Liver (tissue), 9 donors: ENCODE results near the gene STEAP3. TPM values are rescaled to one million over a fixed set of nuclear protein-coding genes. Genes with fewer than 3 reads are reported as not detected.
A peak's percentile ranks its signal among the peaks of the same experiment; 100 is the strongest.

ENCODE experiments used
- DNase-seq: peaks from one replicate; pipeline ENCODE4 v3.0.0-alpha.2; 2017; ENCODE audit warnings: low spot score
- H3K27ac ChIP-seq, 2 donors: one replicate each; pipeline ENCODE4 v1.7.0; 2013; ENCODE audit warnings: inconsistent platforms in 2 of 2, low read length in 2 of 2, control low read depth in 1 of 2, low read depth in 1 of 2, mild to moderate bottlenecking in 1 of 2
- H3K27me3 ChIP-seq, 4 donors: one replicate each; pipeline versions ENCODE4 v1.6.1 to v1.7.0; 2013; ENCODE audit warnings: low read length in 3 of 4, inconsistent platforms in 1 of 4, mild to moderate bottlenecking in 1 of 4, moderate library complexity in 1 of 4; ENCODE audit not compliant: control insufficient read depth in 4 of 4, insufficient read depth in 4 of 4
- H3K36me3 ChIP-seq, 4 donors: one replicate each; pipeline versions ENCODE4 v1.6.1 to v1.7.0; 2013; ENCODE audit warnings: low read length in 3 of 4, mild to moderate bottlenecking in 3 of 4, low read depth in 1 of 4, moderate library complexity in 1 of 4; ENCODE audit not compliant: control insufficient read depth in 4 of 4, insufficient read depth in 3 of 4
- H3K4me1 ChIP-seq, 4 donors: one replicate each; pipeline versions ENCODE4 v1.6.1 to v1.7.0; 2013; ENCODE audit warnings: low read length in 3 of 4, mild to moderate bottlenecking in 3 of 4, moderate library complexity in 1 of 4; ENCODE audit not compliant: control insufficient read depth in 4 of 4, insufficient read depth in 4 of 4
- H3K4me3 ChIP-seq, 3 donors: one replicate each; pipeline versions ENCODE4 v1.6.1 to v1.7.0; 2013; ENCODE audit warnings: low read length in 3 of 3, control low read depth in 1 of 3, low read depth in 1 of 3, mild to moderate bottlenecking in 1 of 3
- H3K9ac ChIP-seq, 2 donors: one replicate each; pipeline ENCODE4 v1.7.0; 2013; ENCODE audit warnings: low read length in 2 of 2, mild to moderate bottlenecking in 2 of 2, moderate library complexity in 2 of 2, control low read depth in 1 of 2, low read depth in 1 of 2
- H3K9me3 ChIP-seq, 4 donors: one replicate each; pipeline versions ENCODE4 v1.6.1 to v1.7.0; 2013; ENCODE audit warnings: low read length in 3 of 4; ENCODE audit not compliant: control insufficient read depth in 4 of 4
- CTCF ChIP-seq: fragments of 150-350 bp; IDR thresholded peaks from 2 replicates; pipeline ENCODE4 v1.5.1; 2017; ENCODE audit warnings: improper control_type of control experiment, low read depth, low read length; ENCODE audit not compliant: missing input control
- EGR1 ChIP-seq, 2 donors: IDR thresholded peaks; 2 replicates each; pipeline ENCODE4 v1.6.1; 2016 to 2018; ENCODE audit warnings: antibody characterized with exemption in 2 of 2, low read depth in 2 of 2
- HNF4G ChIP-seq: IDR thresholded peaks from 2 replicates; pipeline ENCODE4 v1.6.1; 2016; ENCODE audit warnings: antibody characterized with exemption
- JUND ChIP-seq, 2 donors: IDR thresholded peaks; 2 replicates each; pipeline ENCODE4 v1.6.1; 2016; ENCODE audit warnings: antibody characterized with exemption in 2 of 2
- MAX ChIP-seq: IDR thresholded peaks from 2 replicates; pipeline ENCODE4 v1.6.1; 2016; ENCODE audit warnings: antibody characterized with exemption
- RAD21 ChIP-seq, 2 donors: IDR thresholded peaks; 2 replicates each; pipeline ENCODE4 v1.6.1; 2016; ENCODE audit warnings: antibody characterized with exemption in 2 of 2, mild to moderate bottlenecking in 2 of 2
- RXRA ChIP-seq, 2 donors: IDR thresholded peaks; 2 replicates each; pipeline ENCODE4 v1.6.1; 2017 to 2018; ENCODE audit warnings: antibody characterized with exemption in 2 of 2, mild to moderate bottlenecking in 1 of 2
- SP1 ChIP-seq: IDR thresholded peaks from 2 replicates; pipeline ENCODE4 v1.6.1; 2018; ENCODE audit warnings: antibody characterized with exemption, mild to moderate bottlenecking
- ZBTB33 ChIP-seq: IDR thresholded peaks from 2 replicates; pipeline ENCODE4 v1.6.1; 2016; ENCODE audit warnings: antibody characterized with exemption
- whole genome bisulfite sequencing: extraction: QIAGEN DNeasy Blood & Tissue Kit; methylation state at CpG from one replicate; pipeline ENCODE4 v1.1.7; 2013; 5-methylcytosine and 5-hydroxymethylcytosine counted together
- polyA plus RNA-seq, 2 donors: library from polyadenylated mRNA; stranded (reverse) in 1 of 2; unstranded in 1 of 2; fragments of 200-250 nt in 1 of 2; fragments of >200 nt in 1 of 2; fragmentation: Nextera tagmentation in 1 of 2; extraction: Ambion mirVana in 1 of 2; gene quantifications; one replicate each; pipeline versions ENCODE4 v1.2.1 to v1.2.3, GENCODE V29; 2013 to 2015
- total RNA-seq, 2 donors: library from RNA; depleted of rRNA; stranded (reverse); fragments of >200 nt; gene quantifications; one replicate each; pipeline ENCODE4 v1.2.3, GENCODE V29; 2014
- donor health status: healthy.
- donor health status: healthy.
- donor health status: healthy.
- donor health status: healthy.
- donor health status: healthy.

Gene STEAP3
- total and polyA plus RNA-seq, 4 donors: 44.4 to 158 (median 113) TPM

GRCh38 chr2:119264781-119265692 lies 41.4 kb downstream of the STEAP3 start:
- H3K4me3 ChIP-seq: no peak overlapping the region
- WGBS: 62% methylated on average over 13 of the region's 13 CpGs
- H3K27ac ChIP-seq: no peak overlapping the region
- H3K4me1 ChIP-seq: no peaks in the 10 kb centered on the region
- no peaks in the 10 kb centered on the region for H3K9me3 ChIP-seq
- H3K27me3 ChIP-seq: no peaks in the 10 kb centered on the region
- peak; percentile 70 for DNase-seq
- no peak overlapping the region for H3K9ac ChIP-seq
- TF ChIP-seq MAX (no peak), CTCF (peak; percentile 73), RAD21 (IDR thresholded peaks at IDR 0.05) (peak; percentile 76 to 86)
- H3K36me3 ChIP-seq: peaks cover 9 to 47% (median 30%) of the 10 kb centered on the region in 4 donors

GRCh38 chr2:119265693-119266066 lies 42.0 kb downstream of the STEAP3 start:
- Histone ChIP-seq H3K4me1 (no peaks in the 10 kb centered on the region), H3K27ac (no peak overlapping the region), H3K4me3 (no peak overlapping the region), H3K36me3 (peaks cover 9 to 44% (median 28%) of the 10 kb centered on the region in 4 donors), H3K9ac (no peak overlapping the region), H3K9me3 (no peaks in the 10 kb centered on the region), H3K27me3 (no peaks in the 10 kb centered on the region)
- 95% methylated on average over 6 of the region's 6 CpGs for WGBS
- TF ChIP-seq HNF4G: no peak
- TF ChIP-seq SP1: no peak
- no peak for TF ChIP-seq JUND (IDR thresholded peaks at IDR 0.05)
- TF ChIP-seq CTCF: no peak
- TF ChIP-seq EGR1 (IDR thresholded peaks at IDR 0.05; ENCODE audit: low read depth in 2 of 2): no peak
- TF ChIP-seq RAD21 (IDR thresholded peaks at IDR 0.05): no peak
- TF ChIP-seq RXRA (IDR thresholded peaks at IDR 0.05): no peak
- no peak for TF ChIP-seq ZBTB33
- DNase-seq: no peak
